Mammary epithelial cell (primary cell): ENCODE results near the gene PTGER1.
"Not testable (repeated sequence)": the region's sequence is repeated elsewhere in the genome, so short reads cannot be mapped to it uniquely, and the experiment has no call there.

Experiments
- CTCF ChIP-seq, 2 donors: IDR thresholded peaks in 1 of 2; conservative IDR thresholded peaks in 1 of 2; 2 replicates each; pipeline ENCODE4 v1.5.1; 2011 to 2012; ENCODE audit warnings: inconsistent platforms in 2 of 2, low read length in 2 of 2, mild to moderate bottlenecking in 2 of 2, control low read depth in 1 of 2, low read depth in 1 of 2; ENCODE audit not compliant: insufficient read depth in 1 of 2; ENCODE audit errors: extremely low read depth in 1 of 2
- EZH2 ChIP-seq: IDR thresholded peaks from 2 replicates; pipeline ENCODE4 v1.6.1; 2012; ENCODE audit warnings: low read length, inconsistent platforms, borderline replicate concordance

DNA sequence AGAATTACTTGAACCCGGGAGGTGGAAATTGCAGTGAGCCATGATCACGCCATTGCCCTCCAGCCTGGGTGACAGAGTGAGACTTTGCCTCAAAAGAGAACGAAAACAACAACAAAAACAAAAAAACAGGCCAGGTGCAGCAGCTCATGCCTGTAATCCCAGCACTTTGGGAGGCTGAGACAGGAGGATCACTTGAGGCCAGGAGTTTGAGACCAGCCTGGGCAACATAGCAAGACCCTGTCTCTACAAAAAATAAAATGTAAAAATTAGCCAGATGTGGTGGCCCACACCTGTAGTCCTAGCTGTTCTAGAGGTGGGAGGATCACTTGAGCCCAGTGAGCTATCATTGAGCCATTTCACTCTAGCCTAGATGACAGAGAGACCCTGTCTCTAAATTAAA lies 22.9 kb downstream of the PTGER1 start:
- TF ChIP-seq EZH2; CTCF (conservative IDR thresholded peaks at IDR 0.05 in 1 of 2, IDR thresholded peaks at IDR 0.05 in 1 of 2; ENCODE audit: extremely low read depth in 1 of 2, insufficient read depth in 1 of 2, low read depth in 1 of 2, low read length in 2 of 2): not testable (repeated sequence)
